GM18858 (cell line): ENCODE data around the gene RFX1.

Experiments
- ATAC-seq: cut with Tn5 transposase; IDR thresholded peaks from one replicate; pipeline ENCODE4 v1.9.1; 2021; ENCODE audit not compliant: unreplicated experiment

RFX1 gene

GRCh38 chr19:13996928-13997630 is 9.0 kb downstream of the RFX1 start:
- no peak for ATAC-seq

GRCh38 chr19:13995878-13996765 is 10.0 kb downstream of the RFX1 start:
- no peak for ATAC-seq

- no peak for ATAC-seq
Measured at GRCh38 chr19:13995017-13995728, 10.9 kb downstream of the RFX1 start.

- ATAC-seq, result no peak
Measured at GRCh38 chr19:13993590-13994300, 12.4 kb downstream of the RFX1 start.

- no peak for ATAC-seq
Measured at GRCh38 chr19:13992025-13992424, 14.1 kb downstream of the RFX1 start.

- no peak for ATAC-seq
Measured at GRCh38 chr19:13990085-13990484, 16.0 kb downstream of the RFX1 start.

GRCh38 chr19:13989487-13989886 is 16.6 kb downstream of the RFX1 start:
- no peak for ATAC-seq

GRCh38 chr19:13987101-13987890 is 18.8 kb downstream of the RFX1 start:
- no peak for ATAC-seq

- ATAC-seq, result peak; percentile 71
Measured at GRCh38 chr19:13986348-13986904, 19.7 kb downstream of the RFX1 start.

- ATAC-seq, result peak; percentile 17
Measured at GRCh38 chr19:13985771-13986347, 20.3 kb downstream of the RFX1 start.

GRCh38 chr19:13984875-13985741 is 21.0 kb downstream of the RFX1 start:
- ATAC-seq, result no peak

GRCh38 chr19:13984186-13984585 is 21.9 kb downstream of the RFX1 start:
- ATAC-seq, result no peak

GRCh38 chr19:13983213-13983889 is 22.8 kb downstream of the RFX1 start:
- no peak for ATAC-seq

GRCh38 chr19:13982773-13983172 is 23.3 kb downstream of the RFX1 start:
- no peak for ATAC-seq

- no peak for ATAC-seq
Measured at GRCh38 chr19:13981988-13982501, 24.1 kb downstream of the RFX1 start.

GRCh38 chr19:13981467-13981866 is 24.7 kb downstream of the RFX1 start:
- no peak for ATAC-seq

- ATAC-seq, result no peak
Measured at GRCh38 chr19:13981021-13981420, 25.1 kb downstream of the RFX1 start.

- ATAC-seq, result no peak
Measured at GRCh38 chr19:13980340-13980739, 25.8 kb downstream of the RFX1 start.
